H1 (cell line): ENCODE results near the gene COLEC12. TPM values are rescaled to one million over a fixed set of nuclear protein-coding genes. Genes with fewer than 3 reads are reported as not detected.

Experiments used
- CTCF ChIA-PET: fragments of 300-600 bp; sonication (Branson Sonifier 250); formaldehyde crosslinking; loops from one replicate; lab custom pipeline; 2021; ENCODE audit not compliant: partially characterized antibody; lab: Charles Lee
- POLR2A ChIA-PET: fragments of 300-600 bp; sonication (Branson Sonifier 250); formaldehyde crosslinking; loops from one replicate; lab custom pipeline; 2021; ENCODE audit warnings: inconsistent platforms; ENCODE audit not compliant: partially characterized antibody; lab: Charles Lee
- DNase-seq, 2 experiments: peaks; one replicate each; pipeline versions ENCODE4 v3.0.0 to v3.0.0-alpha.2; 2010 to 2022; ENCODE audit warnings: low spot score in 2 of 2, low read depth in 1 of 2, mixed read lengths in 1 of 2
- FAIRE-seq: peaks from 2 replicates; lab custom pipeline; 2011; peaks lifted over from hg19 to GRCh38; lab: Jason Lieb, UNC
- H2AFZ ChIP-seq: 2 replicates; pipeline ENCODE4 v1.8.1; 2012; ENCODE audit warnings: low read length, inconsistent platforms
- H2AK5ac ChIP-seq: 2 replicates; pipeline ENCODE4 v1.6.1; 2013; ENCODE audit warnings: low read depth, low read length
- H2BK120ac ChIP-seq: replicated peaks from 2 replicates; pipeline ENCODE3; 2013; ENCODE audit warnings: low read depth, low read length, inconsistent platforms
- H2BK12ac ChIP-seq: 2 replicates; pipeline ENCODE4 v1.6.1; 2013; ENCODE audit warnings: low read depth, low read length
- H2BK15ac ChIP-seq: 2 replicates; pipeline ENCODE4 v1.6.1; 2013; ENCODE audit warnings: low read length
- H2BK20ac ChIP-seq: 2 replicates; pipeline ENCODE4 v1.6.1; 2013; ENCODE audit warnings: low read length
- H2BK5ac ChIP-seq: 2 replicates; pipeline ENCODE4 v1.6.1; 2013; ENCODE audit warnings: low read depth, low read length
- H3K14ac ChIP-seq: 2 replicates; pipeline ENCODE4 v1.6.1; 2013; ENCODE audit warnings: inconsistent platforms; ENCODE audit not compliant: insufficient read length
- H3K18ac ChIP-seq: 2 replicates; pipeline ENCODE4 v1.6.1; 2013; ENCODE audit warnings: low read length; ENCODE audit errors: extremely low read depth
- H3K23ac ChIP-seq: 2 replicates; pipeline ENCODE4 v1.6.1; 2013; ENCODE audit warnings: inconsistent platforms; ENCODE audit not compliant: insufficient read length
- H3K23me2 ChIP-seq: 2 replicates; pipeline ENCODE4 v1.6.1; 2013; ENCODE audit warnings: low read depth, low read length
- H3K27ac ChIP-seq: 2 replicates; pipeline ENCODE4 v1.6.1; 2011; ENCODE audit warnings: low read depth, low read length, inconsistent platforms
- H3K27me3 ChIP-seq, 4 experiments: replicated peaks in 1 of 4; 1 replicate in 1 of 4; 2 replicates in 3 of 4; pipeline versions ENCODE4 v1.6.1 to v1.8.1; 2011 to 2013; ENCODE audit warnings: low read length in 3 of 4, mild to moderate bottlenecking in 3 of 4, inconsistent platforms in 2 of 4, mixed read lengths in 2 of 4, moderate library complexity in 1 of 4; ENCODE audit not compliant: control insufficient read depth in 3 of 4, insufficient read depth in 3 of 4; ENCODE audit errors: extremely low read depth in 1 of 4
- H3K36me3 ChIP-seq, 4 experiments: 2 replicates each; pipeline versions ENCODE4 v1.6.1 to v1.8.1; 2011 to 2013; ENCODE audit warnings: mild to moderate bottlenecking in 4 of 4, low read length in 3 of 4, moderate library complexity in 2 of 4, control low read depth in 1 of 4, inconsistent platforms in 1 of 4; ENCODE audit not compliant: insufficient read depth in 4 of 4, control insufficient read depth in 2 of 4
- H3K4ac ChIP-seq: replicated peaks from 2 replicates; pipeline ENCODE3; 2013; ENCODE audit warnings: low read length, low read depth, mixed read lengths, inconsistent platforms; ENCODE audit not compliant: insufficient read length
- H3K4me1 ChIP-seq, 4 experiments: replicated peaks in 1 of 4; 1 replicate in 1 of 4; 2 replicates in 3 of 4; pipeline versions ENCODE4 v1.6.1 to v1.8.1; 2011 to 2013; ENCODE audit warnings: low read length in 3 of 4, inconsistent platforms in 2 of 4, mixed read lengths in 1 of 4; ENCODE audit not compliant: insufficient read depth in 4 of 4, control insufficient read depth in 3 of 4
- H3K4me2 ChIP-seq, 2 experiments: 2 replicates each; pipeline versions ENCODE4 v1.6.1 to v1.8.1; 2011 to 2013; ENCODE audit warnings: low read depth in 2 of 2, low read length in 2 of 2, control low read depth in 1 of 2, inconsistent platforms in 1 of 2, mild to moderate bottlenecking in 1 of 2; ENCODE audit not compliant: insufficient read depth in 1 of 2
- H3K4me3 ChIP-seq, 4 experiments: fragments of 200-600, 300-600 bp in 1 of 4; sonication (generic), shearing (Covaris generic), sonication (Bioruptor Twin) in 1 of 4; 2 replicates each; pipeline versions ENCODE4 v1.5.1 to v1.8.1; 2011 to 2016; ENCODE audit warnings: low read length in 4 of 4, low read depth in 3 of 4, control low read depth in 2 of 4, inconsistent platforms in 2 of 4, mild to moderate bottlenecking in 2 of 4, mixed read lengths in 1 of 4, moderate library complexity in 1 of 4; ENCODE audit not compliant: insufficient read depth in 2 of 4; ENCODE audit errors: extremely low read depth in 1 of 4
- H3K56ac ChIP-seq: replicated peaks from 2 replicates; pipeline ENCODE3; 2013; ENCODE audit warnings: low read depth, mild to moderate bottlenecking, mixed read lengths, low read length, inconsistent platforms; ENCODE audit not compliant: insufficient read length
- H3K79me1 ChIP-seq: 2 replicates; pipeline ENCODE4 v1.6.1; 2013; ENCODE audit warnings: low read depth, low read length, control low read depth
- H3K79me2 ChIP-seq, 2 experiments: 2 replicates each; pipeline versions ENCODE4 v1.6.1 to v1.8.1; 2012 to 2013; ENCODE audit warnings: low read length in 2 of 2, mild to moderate bottlenecking in 2 of 2, inconsistent platforms in 1 of 2; ENCODE audit not compliant: insufficient read depth in 2 of 2, control insufficient read depth in 1 of 2
- H3K9ac ChIP-seq, 4 experiments: replicated peaks in 1 of 4; 1 replicate in 1 of 4; 2 replicates in 3 of 4; pipeline versions ENCODE4 v1.6.1 to v1.8.1; 2011 to 2013; ENCODE audit warnings: low read depth in 3 of 4, low read length in 3 of 4, control low read depth in 2 of 4, mild to moderate bottlenecking in 2 of 4, moderate library complexity in 2 of 4, inconsistent platforms in 1 of 4; ENCODE audit errors: extremely low read depth in 1 of 4
- H3K9me3 ChIP-seq, 2 experiments: 2 replicates each; pipeline versions ENCODE4 v1.6.1 to v1.8.1; 2012 to 2013; ENCODE audit warnings: mild to moderate bottlenecking in 2 of 2, moderate library complexity in 2 of 2, control low read depth in 1 of 2, inconsistent platforms in 1 of 2, low read depth in 1 of 2, low read length in 1 of 2, mixed read lengths in 1 of 2; ENCODE audit not compliant: insufficient read depth in 2 of 2
- H4K20me1 ChIP-seq, 2 experiments: replicated peaks in 1 of 2; 2 replicates each; pipeline versions ENCODE3 to v1.8.1; 2011 to 2013; ENCODE audit warnings: inconsistent platforms in 2 of 2, low read length in 2 of 2, mild to moderate bottlenecking in 1 of 2; ENCODE audit not compliant: insufficient read depth in 2 of 2, control insufficient read depth in 1 of 2
- H4K5ac ChIP-seq: 2 replicates; pipeline ENCODE4 v1.6.1; 2013; ENCODE audit warnings: low read length, low read depth, mixed read lengths, inconsistent platforms; ENCODE audit not compliant: insufficient read length
- H4K8ac ChIP-seq: 2 replicates; pipeline ENCODE4 v1.8.0; 2013; ENCODE audit warnings: mild to moderate bottlenecking, moderate library complexity, low read length, inconsistent platforms; ENCODE audit not compliant: insufficient read depth; ENCODE audit errors: extremely low read depth
- H4K91ac ChIP-seq: replicated peaks from 2 replicates; pipeline ENCODE3; 2013; ENCODE audit warnings: low read length, mixed read lengths, inconsistent platforms; ENCODE audit not compliant: insufficient read length
- ASH2L ChIP-seq: fragments of 200-600, 300-600 bp; sonication (generic); IDR thresholded peaks from one replicate; pipeline ENCODE4 v1.7.1; 2017; ENCODE audit warnings: low read length
- BACH1 ChIP-seq: IDR thresholded peaks from 2 replicates; pipeline ENCODE4 v1.6.1; 2012; ENCODE audit warnings: low read length, improper control_type of control experiment
- CEBPB ChIP-seq: IDR thresholded peaks from 2 replicates; pipeline ENCODE4 v1.6.1; 2012; ENCODE audit warnings: low read depth, low read length
- JUND ChIP-seq: IDR thresholded peaks from 2 replicates; pipeline ENCODE4 v1.6.1; 2011; ENCODE audit warnings: mild to moderate bottlenecking, improper control_type of control experiment, low read length
- NRF1 ChIP-seq: IDR thresholded peaks from 2 replicates; pipeline ENCODE4 v1.6.1; 2011; ENCODE audit warnings: mild to moderate bottlenecking, low read depth, low read length, improper control_type of control experiment
- RFX5 ChIP-seq: IDR thresholded peaks from 2 replicates; pipeline ENCODE4 v1.6.1; 2011; ENCODE audit warnings: low read depth, low read length, improper control_type of control experiment, borderline replicate concordance
- SAP30 ChIP-seq: fragments of 300-600 bp; sonication (generic); IDR thresholded peaks from 2 replicates; pipeline ENCODE4 v1.7.1; 2012; ENCODE audit warnings: low read length, moderate library complexity, mild to moderate bottlenecking, inconsistent platforms; ENCODE audit not compliant: insufficient read depth, insufficient replicate concordance
- SIX5 ChIP-seq: IDR thresholded peaks from 2 replicates; pipeline ENCODE4 v1.6.1; 2011; ENCODE audit warnings: mild to moderate bottlenecking, low read depth, low read length
- SP4 ChIP-seq: IDR thresholded peaks from 2 replicates; pipeline ENCODE4 v1.6.1; 2012; ENCODE audit warnings: low read length, inconsistent platforms
- TBP ChIP-seq: IDR thresholded peaks from 2 replicates; pipeline ENCODE4 v1.6.1; 2011; ENCODE audit warnings: low read depth, low read length, improper control_type of control experiment
- TCF12 ChIP-seq: IDR thresholded peaks from 2 replicates; pipeline ENCODE4 v1.6.1; 2011; ENCODE audit warnings: low read depth, mild to moderate bottlenecking, low read length
- USF2 ChIP-seq: IDR thresholded peaks from 2 replicates; pipeline ENCODE4 v1.6.1; 2011; ENCODE audit warnings: low read length, improper control_type of control experiment
- ZNF274 ChIP-seq: IDR thresholded peaks from 2 replicates; pipeline ENCODE4 v1.7.0; 2012; ENCODE audit warnings: low read length, borderline replicate concordance; ENCODE audit errors: extremely low read depth
- WGBS, 2 experiments: shearing (Covaris generic) in 1 of 2; methylation state at CpG; one replicate each; pipeline versions ENCODE4 v1.1.6 to v1.1.7; 2013 to 2015; ENCODE audit warnings: low lambda C conversion rate in 2 of 2, mixed read lengths in 2 of 2, inconsistent platforms in 1 of 2, low coverage in 1 of 2, missing lambda C conversion rate in 1 of 2; ENCODE audit not compliant: insufficient replicate concordance in 2 of 2, insufficient coverage in 1 of 2, insufficient read length in 1 of 2; ENCODE audit errors: extremely low coverage in 1 of 2, missing lambda C conversion rate in 1 of 2; 5-methylcytosine and 5-hydroxymethylcytosine counted together
- polyA plus RNA-seq, 7 experiments: library from polyadenylated mRNA; depleted of rRNA in 3 of 7; stranded (reverse) in 5 of 7; unstranded in 2 of 7; fragments of >200 nt in 5 of 7; fragments of 200-250 nt in 2 of 7; gene quantifications; 1 replicate in 5 of 7; 2 replicates in 1 of 7; 4 replicates in 1 of 7; pipeline versions ENCODE4 v1.2.1 to v1.2.3, GENCODE V29; 2011 to 2013; ENCODE audit warnings: missing spikeins in 2 of 7, mixed read lengths in 2 of 7
- total RNA-seq: library from RNA; stranded (reverse); fragmentation: NEBNext Ultra II Directional; extraction: Animal tissue kit (Norgen Biotek cat#: 25700); gene quantifications from 2 replicates; pipeline ENCODE4 v1.2.1, GENCODE V29; 2021

Gene COLEC12
- total and polyA plus RNA-seq, 2 of the 8 experiments (the other 6 are each of a cell fraction or from before 2014, with no cell fraction given): 0.44 to 2.3 TPM

DNA sequence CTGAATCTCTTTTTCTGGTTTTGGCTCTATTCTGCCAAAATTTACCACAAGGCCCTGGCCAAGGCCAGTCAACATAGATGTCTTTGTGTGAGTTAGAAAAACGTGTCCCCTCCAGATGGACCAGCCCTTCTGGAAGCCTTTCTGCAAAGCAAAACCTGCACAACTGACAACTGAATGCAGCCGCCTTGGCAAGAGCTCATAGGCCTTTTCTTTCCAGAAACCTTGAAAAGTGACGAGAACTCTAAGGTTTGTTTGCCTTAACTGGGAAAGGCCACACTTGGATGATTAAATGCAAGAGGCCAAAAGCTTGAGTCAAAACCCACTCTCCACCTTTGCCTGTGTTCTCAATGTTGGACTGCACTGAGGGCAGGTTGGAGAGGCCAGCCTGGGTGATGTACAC is 103.9 kb downstream of the COLEC12 start (continued):
- TF ChIP-seq RFX5: no peak

DNA sequence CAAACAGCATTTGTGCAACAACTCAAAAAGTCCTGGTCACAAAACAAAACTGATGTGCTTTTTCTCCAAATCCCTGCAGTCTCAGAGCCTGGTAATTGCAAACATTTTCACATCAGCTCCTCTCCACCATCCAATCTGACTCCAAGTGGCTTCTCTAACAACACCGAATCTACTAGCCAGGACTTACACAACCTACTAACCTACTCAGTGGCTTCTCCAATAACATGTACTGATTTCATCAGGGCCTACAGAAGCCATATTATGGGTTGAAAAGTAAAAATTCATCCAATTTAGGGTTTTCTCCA is 104.3 kb downstream of the COLEC12 start:
- Histone ChIP-seq H2BK15ac (no peak overlapping the region), H3K23ac (no peak overlapping the region), H3K4me2 (no peak overlapping the region), H2AFZ (no peak overlapping the region), H2BK12ac (no peak overlapping the region), H4K20me1 (no peaks in the 10 kb centered on the region), H2AK5ac (no peak overlapping the region), H3K9ac (no peak overlapping the region), H3K9me3 (no peaks in the 10 kb centered on the region), H2BK5ac (no peak overlapping the region), H3K4ac (no peak overlapping the region), H3K79me1 (no peaks in the 10 kb centered on the region), H3K14ac (no peak overlapping the region), H3K79me2 (no peaks in the 10 kb centered on the region), H2BK20ac (no peak overlapping the region), H3K56ac (no peak overlapping the region), H3K27me3 (no peaks in the 10 kb centered on the region), H3K23me2 (no peaks in the 10 kb centered on the region), H4K91ac (no peak overlapping the region), H4K8ac (no peak overlapping the region), H3K4me3 (no peak overlapping the region), H3K36me3 (no peaks in the 10 kb centered on the region), H3K27ac (no peak overlapping the region), H2BK120ac (no peak overlapping the region), H4K5ac (no peak overlapping the region), H3K4me1 (no peaks in the 10 kb centered on the region), H3K18ac (no peak overlapping the region)
- DNase-seq (no peak), FAIRE-seq (no peak)
- ChIA-PET POLR2A (no interaction called here), CTCF (no interaction called here)
- WGBS, 2 experiments: 91% methylated on average over 1 of the region's 1 CpG; no CpG with 5 or more reads in 1 of the 2 experiments
- TF ChIP-seq SP4 (no peak), SAP30 (no peak), NRF1 (no peak), ZNF274 (no peak), BACH1 (no peak), TCF12 (no peak), ASH2L (no peak), JUND (no peak), SIX5 (no peak), USF2 (no peak), CEBPB (no peak), TBP (no peak)
